Measurements from ENCODE around the gene PRKAB2. TPM values are rescaled to one million over a fixed set of nuclear protein-coding genes. Genes with fewer than 3 reads are reported as not detected.

The PRKAB2 gene, protein sequence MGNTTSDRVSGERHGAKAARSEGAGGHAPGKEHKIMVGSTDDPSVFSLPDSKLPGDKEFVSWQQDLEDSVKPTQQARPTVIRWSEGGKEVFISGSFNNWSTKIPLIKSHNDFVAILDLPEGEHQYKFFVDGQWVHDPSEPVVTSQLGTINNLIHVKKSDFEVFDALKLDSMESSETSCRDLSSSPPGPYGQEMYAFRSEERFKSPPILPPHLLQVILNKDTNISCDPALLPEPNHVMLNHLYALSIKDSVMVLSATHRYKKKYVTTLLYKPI
- total RNA-seq (2016; rRNA removed; fragmentation: Illumina TruSeq; extraction: Trizol) (43.3 and 44.0 TPM in 2 replicates), polyA plus RNA-seq (2011; rRNA removed) (97.3 and 118 TPM in 2 replicates), polyA minus RNA-seq (2011; rRNA and poly(A)+ RNA removed; ENCODE audit: low replicate concordance) (16.7 and 59.0 TPM in 2 replicates), Bru-seq, nascent RNA (percentile 98 among the genes with signal in this experiment), BruChase-seq, experiment 1, labeled RNA remaining after a 6-hour chase (percentile 98 among the genes with signal in this experiment), BruChase-seq, experiment 2, labeled RNA remaining after a 2-hour chase (percentile 98 among the genes with signal in this experiment)
- 5.9 and 6.7 TPM in 2 replicates for total RNA-seq (2016; cell fraction: cytosol; rRNA removed; fragmentation: Illumina TruSeq; extraction: Trizol; ENCODE audit: low read depth)
- 40.9 and 45.3 TPM in 2 replicates for total RNA-seq (2016; cell fraction: insoluble cytoplasmic fraction; rRNA removed; fragmentation: Illumina TruSeq; extraction: Trizol)
- total RNA-seq (2016; cell fraction: membrane; rRNA removed; fragmentation: Illumina TruSeq; extraction: Trizol) = 23.1 and 25.7 TPM in 2 replicates
- total RNA-seq (2016; cell fraction: nucleus; rRNA removed; fragmentation: Illumina TruSeq; extraction: Trizol) = 86.1 and 92.6 TPM in 2 replicates
- 34.7 and 49.1 TPM in 2 replicates for polyA plus RNA-seq (2011; cell fraction: cytosol; rRNA removed)
- 185 and 187 TPM in 2 replicates for polyA plus RNA-seq (2011; cell fraction: nucleus; rRNA removed)
- 51.4 and 62.8 TPM in 2 replicates for polyA plus RNA-seq (2012)
- 5.5 and 5.6 TPM in 2 replicates for polyA plus RNA-seq (2016; cell fraction: cytosol; fragmentation: Illumina TruSeq; extraction: Trizol; ENCODE audit: low read depth)
- 32.6 and 34.9 TPM in 2 replicates for polyA plus RNA-seq (2016; cell fraction: insoluble cytoplasmic fraction; fragmentation: Illumina TruSeq; extraction: Trizol; ENCODE audit: low read depth)
- 15.9 and 16.3 TPM in 2 replicates for polyA plus RNA-seq (2016; cell fraction: membrane; fragmentation: Illumina TruSeq; extraction: Trizol; ENCODE audit: low read depth)
- 108 and 114 TPM in 2 replicates for polyA plus RNA-seq (2016; cell fraction: nucleus; fragmentation: Illumina TruSeq; extraction: Trizol; ENCODE audit: insufficient read depth, low read depth)
- polyA minus RNA-seq (2011; cell fraction: cytosol; rRNA and poly(A)+ RNA removed) = 29.4 and 33.7 TPM in 2 replicates
- 158 and 185 TPM in 2 replicates for polyA minus RNA-seq (2011; cell fraction: nucleus; rRNA and poly(A)+ RNA removed)
- long read RNA-seq, experiment 1, full-length matches to known transcripts = 5 of 37 reads
- long read RNA-seq, experiment 1, partial matches to known transcripts = 14 of 37 reads
- long read RNA-seq, experiment 1, other reads (novel, unspliced or antisense) = 18 of 37 reads
- long read RNA-seq, experiment 2, full-length matches to known transcripts = 2 of 103 reads
- long read RNA-seq, experiment 2, partial matches to known transcripts = 10 of 103 reads
- long read RNA-seq, experiment 2, other reads (novel, unspliced or antisense) = 91 of 103 reads

DNA sequence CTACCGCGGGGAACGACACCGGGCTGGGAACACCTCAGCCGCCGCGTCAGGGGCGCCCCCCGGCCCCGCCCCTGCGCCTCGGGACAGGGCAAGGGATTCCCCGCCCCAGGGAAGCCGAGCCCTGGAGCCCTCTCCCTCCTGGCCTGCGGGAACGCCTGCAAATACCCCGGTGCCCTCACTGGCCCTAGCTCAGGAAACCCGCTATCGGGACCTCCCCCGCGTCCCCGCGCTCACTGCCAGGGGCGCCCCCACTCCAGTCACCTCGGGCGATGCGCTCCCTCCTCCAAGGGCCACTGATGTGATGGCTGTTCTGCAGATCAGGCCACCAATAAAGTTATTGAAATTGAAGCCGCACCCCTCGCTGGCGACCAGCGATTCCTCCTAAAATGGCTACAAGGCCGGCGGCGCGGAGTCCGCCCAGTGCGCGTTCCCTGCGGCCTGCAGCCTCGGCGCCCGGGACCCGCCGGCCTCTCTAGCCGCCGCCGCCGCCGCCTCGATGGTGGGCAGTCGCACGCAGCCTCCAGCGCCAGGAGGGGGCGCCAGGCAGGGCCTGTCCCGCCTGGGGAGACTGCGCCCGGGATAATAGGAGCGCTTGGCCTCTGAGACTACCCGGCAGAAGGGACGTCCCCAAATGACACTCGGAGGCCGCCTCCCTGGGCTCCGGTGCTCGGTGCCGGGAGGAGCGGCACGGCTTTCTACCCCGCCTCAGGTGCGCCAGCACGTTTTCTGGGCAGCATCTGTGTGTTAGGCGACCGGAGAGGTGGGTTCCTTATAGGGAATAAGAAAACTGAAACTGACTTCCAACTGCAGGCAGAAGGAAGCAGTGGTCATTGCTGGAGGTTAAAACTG is at the start of gene PRKAB2:
TSS of gene PRKAB2 (minus strand) at position 303 of the 849 bp plus-strand sequence. CDS start 326 bp downstream, outside the sequence.
- Histone ChIP-seq H3K4me2 (ENCODE audit: low read depth, low read length) (peak within 1 kb of the TSS; percentile 90), H4K20me1 (ENCODE audit: insufficient read depth, low read length) (peaks cover 8% of the 10 kb centered on the region; the same call in 1 of the 2 replicates), H3K4me1 (ENCODE audit: insufficient read depth, low read length) (peaks cover 40% of the 10 kb centered on the region), H3K36me3 (replicated peaks in 1 of 2; ENCODE audit: control insufficient read depth in 1 of 2, insufficient read depth in 2 of 2, low read length in 2 of 2) (peaks cover 0 to 8% of the 10 kb centered on the region in 2 experiments; a peak in 3 of 5 replicates), H3K4me3 (replicated peaks in 1 of 3; ENCODE audit: insufficient read depth in 1 of 3, low read depth in 2 of 3, low read length in 3 of 3) (peak within 1 kb of the TSS; percentile 85 to 99 (median 99)), H3K9ac (ENCODE audit: insufficient read depth, low read depth, low read length) (peak within 1 kb of the TSS; percentile 94), H2AFZ (ENCODE audit: low read length) (no peak within 1 kb of the TSS), H3K27ac (ENCODE audit: extremely low read length, insufficient read depth, low read length) (peak within 1 kb of the TSS; percentile 89), H3K79me2 (ENCODE audit: insufficient read depth, low read length) (peaks cover 74% of the 10 kb centered on the region), H3K27me3 (ENCODE audit: control insufficient read depth in 1 of 2, insufficient read depth in 2 of 2, low read length in 2 of 2) (peaks cover 0 to 4% of the 10 kb centered on the region in 2 experiments; a peak in 1 of 5 replicates), H3K9me3 (ENCODE audit: low read length) (no peaks in the 10 kb centered on the region)
- peak; percentile 93 for ATAC-seq
- no TSS peak for BruUV-seq (replicated peaks)
- CTCF ChIA-PET (ENCODE audit: low intra/inter-chr PET ratio, low total read pairs) = interaction anchor here (0.9 to 3.4 kb wide), 3 partner anchors 35 to 70 kb away, joined by 3 to 141 read pairs (median 3); partner anchors contain the start of gene CHD1L
- DNase-seq (ENCODE audit: low spot score) = peak; percentile 91
- intact Hi-C loops (cut with micrococcal nuclease; ENCODE audit: unreplicated experiment) = loop anchor here (1.0 to 2.0 kb wide), 2 partner anchors 42 to 70 kb away; partner anchors contain the start of gene CHD1L
- no peak for FAIRE-seq
- 0% methylated on average over 12 of the region's 72 CpGs for WGBS (ENCODE audit: low lambda C conversion rate)
- in situ Hi-C loops (cut with HindIII; ENCODE audit: extremely low pct_ligation_motif_present, low pct_unique_long_range_greater_than_20kb) = loop anchor here (5.0 kb wide), 1 partner anchor 70 kb away; the partner anchor contains the start of gene CHD1L
- POLR2A ChIA-PET = interaction anchor here (0.6 to 5.8 kb wide), 20 partner anchors 10 to 101 kb away, joined by 3 to 82 read pairs (median 4); partner anchors contain the start of genes CHD1L and FMO5
- no peak for TF ChIP-seq AHR (CRISPR knock-in tag; IDR thresholded peaks at IDR 0.05)
- no peak for TF ChIP-seq ZNF354B (CRISPR knock-in tag; IDR thresholded peaks at IDR 0.05)
- TF ChIP-seq, protein P1, sequence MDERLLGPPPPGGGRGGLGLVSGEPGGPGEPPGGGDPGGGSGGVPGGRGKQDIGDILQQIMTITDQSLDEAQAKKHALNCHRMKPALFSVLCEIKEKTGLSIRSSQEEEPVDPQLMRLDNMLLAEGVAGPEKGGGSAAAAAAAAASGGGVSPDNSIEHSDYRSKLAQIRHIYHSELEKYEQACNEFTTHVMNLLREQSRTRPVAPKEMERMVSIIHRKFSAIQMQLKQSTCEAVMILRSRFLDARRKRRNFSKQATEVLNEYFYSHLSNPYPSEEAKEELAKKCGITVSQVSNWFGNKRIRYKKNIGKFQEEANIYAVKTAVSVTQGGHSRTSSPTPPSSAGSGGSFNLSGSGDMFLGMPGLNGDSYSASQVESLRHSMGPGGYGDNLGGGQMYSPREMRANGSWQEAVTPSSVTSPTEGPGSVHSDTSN (CRISPR knock-in tag; IDR thresholded peaks at IDR 0.05) = no peak
- TF ChIP-seq ZNF234 (CRISPR knock-in tag; conservative IDR thresholded peaks at IDR 0.05) = no peak
- peak; percentile 66 for TF ChIP-seq ZNF343 (CRISPR knock-in tag; IDR thresholded peaks at IDR 0.05)
- TF ChIP-seq, protein P2, sequence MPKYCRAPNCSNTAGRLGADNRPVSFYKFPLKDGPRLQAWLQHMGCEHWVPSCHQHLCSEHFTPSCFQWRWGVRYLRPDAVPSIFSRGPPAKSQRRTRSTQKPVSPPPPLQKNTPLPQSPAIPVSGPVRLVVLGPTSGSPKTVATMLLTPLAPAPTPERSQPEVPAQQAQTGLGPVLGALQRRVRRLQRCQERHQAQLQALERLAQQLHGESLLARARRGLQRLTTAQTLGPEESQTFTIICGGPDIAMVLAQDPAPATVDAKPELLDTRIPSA (CRISPR knock-in tag; IDR thresholded peaks at IDR 0.05; ENCODE audit: borderline replicate concordance) = no peak
- peak; percentile 87 for TF ChIP-seq STAG1 (CRISPR knock-in tag; IDR thresholded peaks at IDR 0.05)
- TF ChIP-seq RELA (CRISPR knock-in tag; IDR thresholded peaks at IDR 0.05) = no peak
- TF ChIP-seq RFXAP (CRISPR knock-in tag; IDR thresholded peaks at IDR 0.05; ENCODE audit: borderline replicate concordance) = no peak; the same call in 1 of the 2 replicates
- TF ChIP-seq, protein P3, sequence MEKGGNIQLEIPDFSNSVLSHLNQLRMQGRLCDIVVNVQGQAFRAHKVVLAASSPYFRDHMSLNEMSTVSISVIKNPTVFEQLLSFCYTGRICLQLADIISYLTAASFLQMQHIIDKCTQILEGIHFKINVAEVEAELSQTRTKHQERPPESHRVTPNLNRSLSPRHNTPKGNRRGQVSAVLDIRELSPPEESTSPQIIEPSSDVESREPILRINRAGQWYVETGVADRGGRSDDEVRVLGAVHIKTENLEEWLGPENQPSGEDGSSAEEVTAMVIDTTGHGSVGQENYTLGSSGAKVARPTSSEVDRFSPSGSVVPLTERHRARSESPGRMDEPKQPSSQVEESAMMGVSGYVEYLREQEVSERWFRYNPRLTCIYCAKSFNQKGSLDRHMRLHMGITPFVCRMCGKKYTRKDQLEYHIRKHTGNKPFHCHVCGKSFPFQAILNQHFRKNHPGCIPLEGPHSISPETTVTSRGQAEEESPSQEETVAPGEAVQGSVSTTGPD (CRISPR knock-in tag; IDR thresholded peaks at IDR 0.05) = 0 out of 2 replicates have a peak, but pooled peaks have one; percentile 34
- no peak for TF ChIP-seq HOXA9 (CRISPR knock-in tag; IDR thresholded peaks at IDR 0.05; ENCODE audit: borderline replicate concordance)
- no peak for TF ChIP-seq PTBP1 (IDR thresholded peaks at IDR 0.05; ENCODE audit: low read depth, low read length, poor library complexity, severe bottlenecking)
